Left renal cortex interstitium (tissue), 4 donors: ENCODE data around the gene C1orf21. TPM values are rescaled to one million over a fixed set of nuclear protein-coding genes. Genes with fewer than 3 reads are reported as not detected.
"Not testable (repeated sequence)": the region's sequence is repeated elsewhere in the genome, so short reads cannot be mapped to it uniquely, and the experiment has no call there.

Source experiments
- DNase-seq, 4 donors: peaks; one replicate each; pipeline ENCODE4 v3.0.0-alpha.2; 2013; ENCODE audit warnings: low read depth in 4 of 4, low spot score in 2 of 4, missing footprints in 1 of 4
- polyA plus RNA-seq, 4 donors: library from polyadenylated mRNA; unstranded; fragments of 120-200 nt; gene quantifications; one replicate each; pipeline ENCODE4 v1.2.1, GENCODE V29; 2013; ENCODE audit not compliant: insufficient read length in 4 of 4

C1orf21 gene, protein sequence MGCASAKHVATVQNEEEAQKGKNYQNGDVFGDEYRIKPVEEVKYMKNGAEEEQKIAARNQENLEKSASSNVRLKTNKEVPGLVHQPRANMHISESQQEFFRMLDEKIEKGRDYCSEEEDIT
- 10 to 100 TPM; 30.5 to 39.6 (median 34.7) TPM for polyA plus RNA-seq

GRCh38 chr1:184386312-184387068, at the start of gene C1orf21:
Gene C1orf21 (plus strand): TSS chr1:184387029. CDS start chr1:184477510, 90,481 bp downstream.
- DNase-seq: peak; percentile 72 to 86 (median 82)

- not testable (repeated sequence) for DNase-seq
These were observed 49.0 kb upstream of the C1orf21 start for GRCh38 chr1:184337865-184338264.

GRCh38 chr1:184340984-184341383, 45.8 kb upstream of the C1orf21 start:
- DNase-seq: no peak

DNA sequence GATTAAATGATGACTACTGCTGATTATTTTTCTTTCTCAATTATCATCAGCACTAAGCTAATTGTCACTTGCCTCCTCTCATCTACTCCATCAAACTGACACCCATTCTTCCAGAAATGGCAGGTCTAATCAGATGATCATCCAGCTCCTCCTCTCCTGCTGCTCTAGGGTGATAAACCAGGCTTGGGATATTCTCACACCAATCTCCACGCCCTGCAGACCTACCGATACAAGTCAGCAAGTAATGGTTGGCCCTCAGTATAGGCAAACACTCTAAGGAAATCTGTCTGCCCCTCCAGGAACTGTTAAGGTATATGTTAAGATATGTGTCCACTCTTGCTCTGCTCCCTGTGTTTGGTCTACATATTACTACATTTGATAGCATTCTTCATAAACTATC, 36.3 kb upstream of the C1orf21 start:
- DNase-seq: no peak

- no peak for DNase-seq
These were observed 35.3 kb upstream of the C1orf21 start for GRCh38 chr1:184351416-184351975.

DNA sequence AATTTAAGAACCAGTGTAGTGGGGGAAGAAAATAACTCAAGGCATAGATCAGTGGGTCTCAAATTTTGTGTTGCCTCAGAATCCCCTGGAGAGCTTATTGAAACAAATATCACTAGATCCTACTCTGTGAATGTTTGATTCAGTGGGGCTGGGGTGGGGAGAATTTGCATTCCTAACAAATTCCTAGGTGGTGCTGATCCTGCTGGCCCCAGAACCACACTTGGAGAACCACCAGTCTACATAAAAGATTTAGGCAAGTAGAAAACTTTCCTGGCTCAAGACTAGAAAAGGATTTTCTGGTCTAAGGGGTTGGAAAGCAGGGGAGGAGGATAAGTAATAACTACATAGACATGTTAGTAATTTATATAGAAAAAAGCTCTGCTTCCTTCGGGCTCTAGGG, 34.1 kb upstream of the C1orf21 start:
- DNase-seq: no peak

- DNase-seq: no peak
These were observed 32.1 kb upstream of the C1orf21 start for GRCh38 chr1:184354719-184355118.

DNA sequence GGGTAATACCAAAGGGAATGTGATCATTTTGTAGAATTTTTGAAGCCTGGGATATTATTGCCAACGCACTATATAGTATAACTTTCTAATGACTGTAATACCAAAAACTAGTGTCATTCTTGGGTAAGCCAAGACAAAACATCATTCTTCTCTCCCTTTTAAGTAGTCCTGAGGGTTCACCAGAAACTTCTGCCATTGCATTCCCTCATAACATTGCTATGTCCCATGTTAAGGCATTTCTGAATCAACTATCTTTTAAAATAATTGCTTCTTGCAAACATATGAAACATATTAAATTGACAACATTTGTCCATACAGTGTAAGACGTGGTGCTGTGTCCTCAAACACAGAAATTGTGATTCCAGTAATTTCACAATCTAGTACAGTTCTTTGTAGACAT, 29.9 kb upstream of the C1orf21 start:
- no peak for DNase-seq

DNA sequence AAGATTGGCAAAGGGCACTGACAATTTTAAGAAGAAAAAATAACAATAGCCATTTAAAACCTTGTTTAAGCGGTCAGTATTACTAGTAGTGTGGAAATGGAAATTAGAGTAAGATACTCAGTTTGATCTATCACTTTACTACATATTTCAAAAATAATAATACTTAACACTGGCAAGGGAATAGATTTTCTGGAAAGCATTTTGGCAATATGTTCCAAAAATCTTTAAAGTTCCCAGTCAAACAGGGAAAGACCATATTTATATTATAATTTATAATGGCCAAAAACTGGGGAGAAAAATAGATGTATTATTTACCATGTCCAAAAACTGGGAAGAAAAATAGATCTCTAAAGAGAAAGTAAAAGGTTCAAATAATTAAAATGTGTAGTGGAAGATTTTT, 28.6 kb upstream of the C1orf21 start:
- DNase-seq: no peak

DNA sequence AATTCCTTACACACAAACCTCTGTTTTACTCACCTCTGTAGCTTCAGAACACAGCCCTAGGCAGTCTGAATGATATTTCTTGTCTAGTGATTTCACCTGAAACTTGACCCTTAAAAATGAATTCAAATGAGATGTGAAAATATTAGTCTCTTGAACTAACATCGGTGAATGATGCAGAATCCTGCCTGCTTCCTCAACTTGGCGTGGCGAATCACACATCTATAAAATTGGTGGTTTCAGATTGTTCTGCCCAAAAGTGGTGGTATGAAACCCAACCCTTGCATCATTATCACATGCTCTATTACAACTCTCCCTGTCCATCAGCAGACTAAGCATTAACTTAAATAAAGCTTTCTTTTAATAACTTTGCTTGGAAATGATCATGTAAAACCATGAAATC, 26.9 kb upstream of the C1orf21 start:
- DNase-seq: no peak

GRCh38 chr1:184362876-184363275, 24.0 kb upstream of the C1orf21 start:
- DNase-seq: no peak

DNA sequence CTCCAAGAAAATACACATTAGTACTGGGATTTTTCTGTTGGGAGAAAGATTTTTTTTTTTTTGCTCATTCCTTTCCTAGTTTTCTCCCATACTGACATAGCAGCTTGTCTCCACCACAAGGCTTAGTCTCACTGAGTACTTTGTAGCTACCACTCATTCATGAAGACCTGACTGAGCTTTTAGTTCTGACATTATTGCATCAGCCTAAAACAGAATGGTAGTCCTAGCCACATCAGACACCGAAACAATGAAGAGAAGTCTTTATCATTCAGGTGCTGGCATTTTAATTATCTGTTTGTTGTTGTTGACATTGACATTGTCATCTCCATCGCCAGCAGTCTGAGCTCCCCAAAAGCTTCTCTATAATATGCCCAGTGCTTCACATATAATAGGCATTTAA, 21.1 kb upstream of the C1orf21 start:
- DNase-seq: no peak

DNA sequence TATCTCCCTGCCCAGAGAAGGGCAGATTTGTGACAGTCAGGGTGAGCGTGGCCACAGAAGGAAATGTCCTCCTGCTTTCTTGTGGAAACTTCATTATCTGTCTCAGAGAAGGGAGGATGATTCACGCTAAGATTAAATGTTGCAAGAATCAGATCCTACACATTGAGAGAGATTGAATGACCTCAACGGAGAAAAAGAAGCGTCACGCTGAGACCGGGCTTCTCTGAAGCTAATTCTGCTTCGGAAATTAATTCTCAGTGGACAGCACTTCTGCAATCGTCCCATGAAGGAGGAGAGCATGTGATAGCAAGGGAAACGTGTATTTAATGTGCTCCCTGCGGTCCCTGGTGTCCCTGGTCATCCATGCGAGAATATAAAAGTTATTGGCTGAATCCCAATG, 19.8 kb upstream of the C1orf21 start:
- no peak for DNase-seq

DNA sequence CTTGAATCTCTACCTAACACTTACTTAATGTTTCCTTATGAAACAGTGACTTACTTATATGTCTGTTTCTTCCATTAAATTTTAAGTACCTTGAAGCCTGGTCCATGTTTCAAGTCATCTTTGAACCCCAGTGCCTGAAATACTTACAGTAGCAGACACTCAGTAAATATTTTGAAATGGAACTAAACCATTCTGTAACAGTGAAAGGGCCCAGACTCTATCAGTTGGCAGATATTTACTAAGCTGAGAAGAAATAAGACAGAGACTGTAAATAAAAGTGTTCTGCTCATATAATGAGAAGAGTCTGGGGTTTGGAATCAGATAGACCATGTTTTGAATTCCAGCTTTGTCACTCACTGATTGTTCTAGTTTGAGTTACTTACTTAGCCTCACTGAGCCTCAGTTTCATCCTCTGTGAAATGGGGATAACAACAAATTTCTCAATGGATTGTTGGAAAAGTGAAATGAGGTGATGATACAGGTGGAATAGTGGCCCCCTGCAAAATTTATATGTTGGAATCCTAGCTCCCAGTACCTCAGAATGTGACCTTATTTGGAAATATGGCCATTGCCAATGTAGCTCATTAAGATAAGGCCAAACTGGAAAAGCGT, 19.3 kb upstream of the C1orf21 start:
- DNase-seq: no peak

- DNase-seq: no peak
These were observed 18.5 kb upstream of the C1orf21 start for GRCh38 chr1:184368354-184368753.

- DNase-seq: no peak
These were observed 16.0 kb upstream of the C1orf21 start for GRCh38 chr1:184370850-184371249.

DNA sequence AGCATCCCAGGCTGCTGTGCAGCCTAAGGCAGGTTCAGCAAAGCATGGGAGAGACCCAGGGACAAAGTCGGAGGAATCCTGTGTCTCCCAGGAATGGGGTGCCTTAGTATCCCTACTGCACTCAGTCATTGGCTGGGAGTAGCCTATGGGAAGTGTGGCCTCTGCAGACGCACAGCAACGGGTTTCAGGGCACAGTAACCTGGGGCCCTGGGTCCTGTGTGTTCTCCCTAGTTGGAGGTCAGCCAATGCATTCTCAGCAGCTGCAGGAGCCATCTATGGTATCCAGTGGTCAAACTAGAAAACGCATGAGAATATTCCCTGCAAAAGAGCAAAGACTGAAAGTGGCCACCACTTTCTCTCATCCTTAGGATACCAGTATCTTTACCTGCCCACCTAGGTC, 13.7 kb upstream of the C1orf21 start:
- no peak for DNase-seq

DNA sequence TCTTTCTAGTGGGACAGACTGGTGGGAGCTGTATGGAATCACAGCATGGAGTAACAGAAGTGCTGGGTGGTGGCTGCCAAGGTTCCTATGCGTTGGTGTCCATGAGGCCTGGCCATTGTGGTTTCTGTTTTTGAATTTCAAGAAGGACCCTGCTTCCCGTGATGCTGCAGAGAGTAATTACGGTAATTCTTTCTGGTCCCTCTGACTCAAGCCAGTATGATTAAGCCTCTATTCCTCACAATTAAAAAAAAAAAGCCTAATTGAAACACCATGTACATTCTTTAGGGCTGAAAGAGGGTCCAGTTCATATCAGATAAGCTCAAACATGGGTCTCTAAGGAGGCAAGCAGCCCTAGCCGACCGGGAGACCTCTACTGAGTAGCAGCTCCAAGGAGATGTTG, 10.5 kb upstream of the C1orf21 start:
- no peak for DNase-seq

DNA sequence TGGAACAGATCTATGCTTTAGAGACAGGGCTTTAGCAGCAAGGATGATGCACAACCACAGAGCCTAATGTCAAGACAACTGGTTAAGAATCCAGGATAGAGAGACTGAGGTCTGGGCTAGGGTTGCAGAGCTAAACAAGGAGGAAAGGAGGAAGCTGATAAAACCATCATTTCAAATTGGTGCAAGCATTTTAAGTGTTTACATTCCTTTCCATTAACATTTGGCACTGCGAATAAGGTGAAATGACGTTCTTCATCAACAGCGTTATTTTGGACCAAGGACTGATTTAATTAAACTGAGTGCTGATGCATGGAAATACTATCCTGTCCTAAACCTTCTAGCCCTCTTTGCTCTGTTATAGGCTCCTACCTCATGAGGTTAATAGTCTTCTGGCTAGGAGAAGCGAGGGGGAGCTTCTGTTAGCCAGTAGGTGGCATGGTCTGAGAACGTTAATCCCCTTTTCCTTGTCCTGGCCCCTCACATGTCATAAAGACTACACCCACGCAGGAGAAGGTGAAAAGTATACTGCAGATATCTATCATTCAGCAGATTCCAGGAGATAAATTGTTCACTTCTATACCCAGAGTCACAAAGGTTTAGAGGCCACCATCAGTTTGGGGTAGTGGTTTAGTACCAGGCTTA, 7.6 kb upstream of the C1orf21 start:
- no peak for DNase-seq

DNA sequence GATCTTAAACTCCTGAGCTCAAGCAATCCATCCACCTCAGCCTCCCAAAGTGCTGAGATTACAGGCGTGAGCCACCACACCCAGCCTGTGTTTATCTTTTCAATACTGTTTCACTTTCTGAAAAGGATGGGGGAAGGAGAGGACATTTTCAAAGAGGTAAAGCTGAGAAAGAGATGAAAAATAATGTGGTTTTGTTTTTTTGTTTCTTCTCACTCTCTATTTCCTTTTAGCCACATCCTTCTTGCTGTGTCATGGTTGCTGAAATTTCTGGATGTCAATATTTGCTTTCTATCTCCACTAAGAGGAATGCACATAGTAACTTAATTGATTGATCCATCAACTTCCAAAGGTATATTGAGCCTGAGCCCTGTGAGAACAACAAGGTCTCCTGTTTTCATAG, 6.4 kb upstream of the C1orf21 start:
- no peak for DNase-seq

GRCh38 chr1:184383772-184384323, 3.0 kb upstream of the C1orf21 start:
- no peak for DNase-seq
